ENCODE data around the gene XCL2. TPM values are rescaled to one million over a fixed set of nuclear protein-coding genes. Genes with fewer than 3 reads are reported as not detected.

Gene XCL2
- total RNA-seq, 4 donors from 2014 or later = not detected

DNA sequence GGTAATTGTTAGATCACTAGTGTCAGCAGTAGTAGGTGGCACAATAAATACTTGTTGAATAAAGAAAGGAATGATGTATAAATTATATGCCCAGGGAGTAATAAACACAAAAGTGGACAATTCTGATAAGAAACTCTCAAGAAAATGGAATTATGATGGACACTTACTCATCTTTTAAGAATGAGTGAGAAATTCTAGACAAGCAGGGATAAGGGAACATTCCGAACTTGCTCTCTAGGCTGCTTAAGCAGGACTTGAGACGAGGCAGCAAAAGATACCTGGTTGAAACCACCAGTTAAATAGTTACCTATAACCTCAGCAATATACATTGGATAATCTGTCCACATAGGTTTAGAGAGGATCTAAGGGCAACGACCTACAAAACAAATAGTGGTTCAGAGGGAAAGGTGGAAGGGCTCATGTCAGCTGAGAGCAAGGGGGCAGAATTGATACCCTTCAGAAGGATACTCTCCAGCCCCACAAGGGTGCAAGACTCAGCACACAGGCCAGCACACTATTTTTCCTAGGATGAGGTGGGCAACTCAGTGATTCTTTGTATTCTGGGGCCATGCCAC, 46.3 kb downstream of the XCL2 start:
- intact Hi-C loops (cut with DNase I; ENCODE audit: low total_unique reads) = no loop called here
- Histone ChIP-seq H3K27ac (peak overlapping the region; percentile 48 to 83), H3K4me1 (peaks cover 0 to 5% of the 10 kb centered on the region in 2 donors)

DNA sequence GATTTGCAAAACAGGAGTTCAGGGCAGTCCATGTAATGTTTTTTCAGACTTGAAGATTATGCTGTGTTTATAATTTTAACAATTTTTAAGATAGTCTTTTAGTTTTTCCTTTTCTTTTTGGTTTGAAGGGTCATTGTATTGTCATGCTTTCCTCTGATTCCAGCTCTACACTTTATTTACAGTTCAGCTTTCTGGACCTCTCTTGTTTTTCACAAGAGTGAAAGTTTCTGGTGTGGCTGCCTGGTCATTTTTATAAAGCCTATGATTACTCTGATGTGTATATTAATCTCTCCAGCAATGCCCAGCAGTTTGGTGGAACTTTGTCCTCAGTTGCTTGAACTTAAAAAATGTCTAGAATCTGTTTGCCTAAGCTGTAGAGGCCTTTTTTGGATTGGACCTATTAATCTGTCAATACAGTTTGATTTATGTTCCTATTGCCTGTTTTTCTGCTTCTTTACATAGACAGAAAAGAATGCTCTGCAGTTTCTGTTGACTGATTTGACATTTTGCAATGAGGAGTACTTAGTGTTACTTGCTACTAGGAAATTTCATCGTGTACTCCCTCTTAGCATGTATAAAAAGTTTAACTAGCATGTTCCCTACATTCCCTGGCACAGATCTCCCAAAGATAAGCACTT, 52.2 kb downstream of the XCL2 start:
- H3K9me3 ChIP-seq = no peaks in the 10 kb centered on the region
- H3K27me3 ChIP-seq = no peaks in the 10 kb centered on the region
- peaks cover 0 to 11% of the 10 kb centered on the region in 2 donors for H3K4me1 ChIP-seq
- no peak for DNase-seq
- intact Hi-C loops (cut with DNase I; ENCODE audit: low total_unique reads) = no loop called here
- peak overlapping the region; percentile 20 to 68 for H3K27ac ChIP-seq
- H3K4me3 ChIP-seq = no peak overlapping the region
- no peaks in the 10 kb centered on the region for H3K36me3 ChIP-seq
- TF ChIP-seq, protein P1, sequence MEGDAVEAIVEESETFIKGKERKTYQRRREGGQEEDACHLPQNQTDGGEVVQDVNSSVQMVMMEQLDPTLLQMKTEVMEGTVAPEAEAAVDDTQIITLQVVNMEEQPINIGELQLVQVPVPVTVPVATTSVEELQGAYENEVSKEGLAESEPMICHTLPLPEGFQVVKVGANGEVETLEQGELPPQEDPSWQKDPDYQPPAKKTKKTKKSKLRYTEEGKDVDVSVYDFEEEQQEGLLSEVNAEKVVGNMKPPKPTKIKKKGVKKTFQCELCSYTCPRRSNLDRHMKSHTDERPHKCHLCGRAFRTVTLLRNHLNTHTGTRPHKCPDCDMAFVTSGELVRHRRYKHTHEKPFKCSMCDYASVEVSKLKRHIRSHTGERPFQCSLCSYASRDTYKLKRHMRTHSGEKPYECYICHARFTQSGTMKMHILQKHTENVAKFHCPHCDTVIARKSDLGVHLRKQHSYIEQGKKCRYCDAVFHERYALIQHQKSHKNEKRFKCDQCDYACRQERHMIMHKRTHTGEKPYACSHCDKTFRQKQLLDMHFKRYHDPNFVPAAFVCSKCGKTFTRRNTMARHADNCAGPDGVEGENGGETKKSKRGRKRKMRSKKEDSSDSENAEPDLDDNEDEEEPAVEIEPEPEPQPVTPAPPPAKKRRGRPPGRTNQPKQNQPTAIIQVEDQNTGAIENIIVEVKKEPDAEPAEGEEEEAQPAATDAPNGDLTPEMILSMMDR (IDR thresholded peaks at IDR 0.05) = no peak
- TF ChIP-seq POLR2A (IDR thresholded peaks at IDR 0.05) = no peak

More for the DNA sequence above, 46.3 kb downstream of the XCL2 start:
- H3K36me3 ChIP-seq = no peaks in the 10 kb centered on the region
- H3K9me3 ChIP-seq = no peaks in the 10 kb centered on the region
- H3K4me3 ChIP-seq = no peak overlapping the region
- H3K27me3 ChIP-seq = no peaks in the 10 kb centered on the region
- DNase-seq = no peak
- TF ChIP-seq, protein P1 (IDR thresholded peaks at IDR 0.05) = no peak
- TF ChIP-seq POLR2A (IDR thresholded peaks at IDR 0.05) = no peak

Other genes with a start within 250 kb of the XCL2 start
- under 1 TPM in 2 of 4 donors, not detected in 2; 0.55 to 0.58 TPM for gene XCL1, start 32.6 kb upstream of the XCL2 start, total RNA-seq
- gene DPT, start 185.2 kb upstream of the XCL2 start, total RNA-seq = 100 to 1,000 TPM in 1 of 4 donors, 10 to 100 TPM in 3; 43.7 to 105 (median 57.5) TPM

Measured in uterus (tissue), 4 donors.